Keratinocyte (primary cell): ENCODE measurements around the gene NTMT1. TPM values are rescaled to one million over a fixed set of nuclear protein-coding genes. Genes with fewer than 3 reads are reported as not detected.

Experiments used
- DNase-seq: peaks from one replicate; pipeline ENCODE4 v3.0.0-alpha.2; 2011; ENCODE audit warnings: low read depth, missing footprints, low spot score
- FAIRE-seq: peaks from 2 replicates; lab custom pipeline; 2011; peaks lifted over from hg19 to GRCh38; lab: Jason Lieb, UNC
- H2AFZ ChIP-seq: 2 replicates; pipeline ENCODE4 v1.6.0; 2012; ENCODE audit warnings: low read length, control low read depth, inconsistent platforms; ENCODE audit not compliant: control insufficient read depth
- H3K27ac ChIP-seq: 2 replicates; pipeline ENCODE4 v1.5.1; 2011; ENCODE audit warnings: low read length; ENCODE audit not compliant: control insufficient read depth, insufficient read depth
- H3K27me3 ChIP-seq: 3 replicates; pipeline ENCODE4 v1.6.0; 2011; ENCODE audit warnings: low read length; ENCODE audit not compliant: control insufficient read depth, insufficient read depth; ENCODE audit errors: extremely low read depth
- H3K36me3 ChIP-seq, 2 experiments: 2 replicates in 1 of 2; 3 replicates in 1 of 2; pipeline ENCODE4 v1.5.1; 2011; ENCODE audit warnings: low read length in 2 of 2, mild to moderate bottlenecking in 1 of 2; ENCODE audit not compliant: control insufficient read depth in 2 of 2, insufficient read depth in 2 of 2; ENCODE audit errors: extremely low read depth in 1 of 2
- H3K4me1 ChIP-seq: 3 replicates; pipeline ENCODE4 v1.5.1; 2011; ENCODE audit warnings: low read length; ENCODE audit not compliant: control insufficient read depth, insufficient read depth; ENCODE audit errors: extremely low read depth
- H3K4me2 ChIP-seq: 3 replicates; pipeline ENCODE4 v1.6.0; 2011; ENCODE audit warnings: low read depth, low read length; ENCODE audit not compliant: control insufficient read depth, insufficient read depth; ENCODE audit errors: extremely low read depth
- H3K4me3 ChIP-seq, 3 experiments: fragments of 200-600 bp in 1 of 3; sonication (generic) in 1 of 3; 2 replicates in 2 of 3; 3 replicates in 1 of 3; pipeline ENCODE4 v1.5.1; 2011 to 2016; ENCODE audit warnings: low read length in 3 of 3, mild to moderate bottlenecking in 3 of 3, control low read depth in 2 of 3, inconsistent platforms in 1 of 3, low read depth in 1 of 3, mixed read lengths in 1 of 3, mixed run types in 1 of 3, moderate library complexity in 1 of 3; ENCODE audit not compliant: control insufficient read depth in 2 of 3, insufficient read depth in 2 of 3; ENCODE audit errors: extremely low read depth in 1 of 3
- H3K79me2 ChIP-seq: 2 replicates; pipeline ENCODE4 v1.6.0; 2012; ENCODE audit warnings: low read length; ENCODE audit not compliant: control insufficient read depth, insufficient read depth
- H3K9ac ChIP-seq: 3 replicates; pipeline ENCODE4 v1.6.0; 2011; ENCODE audit warnings: low read length; ENCODE audit not compliant: control insufficient read depth, insufficient read depth; ENCODE audit errors: extremely low read depth
- H3K9me1 ChIP-seq: 3 replicates; pipeline ENCODE4 v1.6.0; 2011; ENCODE audit warnings: low read length; ENCODE audit not compliant: control insufficient read depth, insufficient read depth; ENCODE audit errors: extremely low read depth
- H3K9me3 ChIP-seq: 2 replicates; pipeline ENCODE4 v1.5.1; 2012; ENCODE audit warnings: low read depth, low read length; ENCODE audit not compliant: control insufficient read depth
- H4K20me1 ChIP-seq: 3 replicates; pipeline ENCODE4 v1.6.0; 2011; ENCODE audit warnings: low read length; ENCODE audit not compliant: control insufficient read depth, insufficient read depth; ENCODE audit errors: extremely low read depth
- EZH2 ChIP-seq: IDR thresholded peaks from one replicate; pipeline ENCODE4 v1.6.1; 2012; ENCODE audit warnings: inconsistent platforms, mild to moderate bottlenecking, low read length, moderate library complexity
- dilution Hi-C: fragments of 300-500 bp; cut with MboI; formaldehyde crosslinking; loops from one replicate; pipeline ENCODE4 v1.7.0; 2020; ENCODE audit warnings: low sequenced_read_pairs; ENCODE audit not compliant: extremely low pct_ligation_motif_present
- polyA plus RNA-seq, 5 experiments: library from polyadenylated mRNA; depleted of rRNA in 3 of 5; stranded (reverse) in 3 of 5; stranded (forward) in 1 of 5; unstranded in 1 of 5; fragments of >200 nt; gene quantifications; 1 replicate in 1 of 5; 2 replicates in 3 of 5; 3 replicates in 1 of 5; pipeline versions ENCODE4 v1.2.1 to v1.2.3, GENCODE V29; 2011 to 2012; ENCODE audit warnings: missing spikeins in 2 of 5, low read depth in 1 of 5, low replicate concordance in 1 of 5
- TF ChIP-seq, protein P1 (sequence below), 3 experiments: IDR thresholded peaks in 1 of 3; conservative IDR thresholded peaks in 1 of 3; optimal IDR thresholded peaks in 1 of 3; 2 replicates in 2 of 3; 3 replicates in 1 of 3; pipeline versions ENCODE3 to v1.5.1; 2011; ENCODE audit warnings: low read length in 3 of 3, mild to moderate bottlenecking in 3 of 3, moderate library complexity in 2 of 3, control low read depth in 1 of 3, inconsistent platforms in 1 of 3; ENCODE audit not compliant: insufficient read depth in 2 of 3; ENCODE audit errors: extremely low read depth in 1 of 3

Gene NTMT1
- polyA plus RNA-seq, 1 donor (not counting 4 experiments of a cell fraction or from before 2014, with no cell fraction given) = 50.2 TPM

DNA sequence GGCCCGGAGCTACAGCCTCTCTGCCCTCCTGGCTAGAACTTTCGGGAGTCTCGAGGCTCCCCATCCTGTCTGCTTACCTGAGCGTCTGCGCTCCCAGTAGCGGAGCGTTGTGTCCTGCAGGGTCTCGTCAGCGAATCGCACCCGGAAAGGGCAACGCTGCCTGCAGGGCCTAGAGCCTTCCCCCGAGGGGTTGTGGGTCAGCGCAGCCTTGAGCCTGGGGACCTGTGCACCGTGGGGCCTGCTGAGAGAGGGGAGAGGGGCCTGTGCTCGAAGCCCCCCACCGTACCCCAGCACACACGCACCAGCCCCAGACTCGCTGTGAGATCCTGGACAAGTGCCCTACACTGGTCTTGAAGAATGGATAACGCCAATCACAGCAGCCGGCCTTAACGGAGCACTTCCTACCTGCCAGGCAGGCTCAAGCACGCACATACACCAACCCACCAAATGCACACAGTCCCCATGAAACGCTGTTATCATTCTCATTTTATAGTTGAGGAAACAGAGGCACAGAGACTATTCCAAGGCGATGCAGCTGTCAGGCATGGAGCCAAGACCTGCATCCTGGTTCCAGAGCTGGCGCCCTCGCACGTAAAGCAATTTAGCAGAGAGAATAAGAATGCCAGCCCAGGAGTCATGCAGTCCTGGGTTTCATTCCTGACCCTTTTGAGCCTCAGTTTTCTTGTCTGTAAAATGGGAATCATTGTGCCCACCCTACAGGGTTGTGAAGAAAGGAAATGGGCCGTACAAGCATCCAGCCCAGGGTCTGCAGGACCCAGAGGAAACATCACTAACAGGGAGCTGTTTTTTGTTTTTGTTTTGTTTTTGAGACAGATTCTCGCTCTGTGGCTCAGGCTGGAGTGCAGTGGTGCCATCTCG is 10.3 kb upstream of the NTMT1 start:
- DNase-seq = no peak
- no peak overlapping the region for H3K9ac ChIP-seq
- no peaks in the 10 kb centered on the region for H4K20me1 ChIP-seq
- H3K9me1 ChIP-seq = no peaks in the 10 kb centered on the region
- H3K9me3 ChIP-seq = no peaks in the 10 kb centered on the region
- no peaks in the 10 kb centered on the region for H3K36me3 ChIP-seq
- peaks cover 17% of the 10 kb centered on the region for H3K4me1 ChIP-seq
- H3K4me3 ChIP-seq = no peak overlapping the region
- H3K79me2 ChIP-seq = no peaks in the 10 kb centered on the region
- H3K27ac ChIP-seq = no peak overlapping the region
- H3K27me3 ChIP-seq = peaks cover 3% of the 10 kb centered on the region
- no peak for FAIRE-seq
- TF ChIP-seq, protein P1, sequence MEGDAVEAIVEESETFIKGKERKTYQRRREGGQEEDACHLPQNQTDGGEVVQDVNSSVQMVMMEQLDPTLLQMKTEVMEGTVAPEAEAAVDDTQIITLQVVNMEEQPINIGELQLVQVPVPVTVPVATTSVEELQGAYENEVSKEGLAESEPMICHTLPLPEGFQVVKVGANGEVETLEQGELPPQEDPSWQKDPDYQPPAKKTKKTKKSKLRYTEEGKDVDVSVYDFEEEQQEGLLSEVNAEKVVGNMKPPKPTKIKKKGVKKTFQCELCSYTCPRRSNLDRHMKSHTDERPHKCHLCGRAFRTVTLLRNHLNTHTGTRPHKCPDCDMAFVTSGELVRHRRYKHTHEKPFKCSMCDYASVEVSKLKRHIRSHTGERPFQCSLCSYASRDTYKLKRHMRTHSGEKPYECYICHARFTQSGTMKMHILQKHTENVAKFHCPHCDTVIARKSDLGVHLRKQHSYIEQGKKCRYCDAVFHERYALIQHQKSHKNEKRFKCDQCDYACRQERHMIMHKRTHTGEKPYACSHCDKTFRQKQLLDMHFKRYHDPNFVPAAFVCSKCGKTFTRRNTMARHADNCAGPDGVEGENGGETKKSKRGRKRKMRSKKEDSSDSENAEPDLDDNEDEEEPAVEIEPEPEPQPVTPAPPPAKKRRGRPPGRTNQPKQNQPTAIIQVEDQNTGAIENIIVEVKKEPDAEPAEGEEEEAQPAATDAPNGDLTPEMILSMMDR (optimal IDR thresholded peaks at IDR 0.05 in 1 of 3, IDR thresholded peaks at IDR 0.05 in 1 of 3, conservative IDR thresholded peaks at IDR 0.05 in 1 of 3; ENCODE audit: extremely low read depth in 1 of 3, insufficient read depth in 2 of 3, low read length in 3 of 3) = no peak
- TF ChIP-seq EZH2 = no peak
- H3K4me2 ChIP-seq = no peak overlapping the region
- dilution Hi-C loops = loop anchor here (25.0 kb wide), 1 partner anchor 453 kb away; no protein-coding TSS in a partner anchor
- no peak overlapping the region for H2AFZ ChIP-seq

DNA sequence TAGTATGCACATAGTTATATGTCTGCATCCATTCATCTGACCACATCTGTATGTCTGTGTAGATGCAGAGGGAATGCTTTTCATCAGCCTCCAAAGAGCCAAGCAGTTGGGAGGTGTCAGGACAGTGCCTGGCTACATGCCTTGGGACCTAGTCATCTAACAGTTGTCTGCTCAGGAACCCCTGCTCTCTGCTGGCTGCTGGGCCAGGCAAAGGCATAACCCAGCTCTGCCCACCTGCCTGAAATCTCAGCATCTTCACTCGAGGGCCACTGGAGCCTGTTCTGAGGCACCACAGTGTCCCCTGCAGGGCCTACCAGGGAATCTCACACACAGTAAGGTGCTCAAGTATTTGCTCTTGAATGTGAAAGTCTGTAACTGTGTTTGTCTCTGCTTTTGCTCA is 8.8 kb upstream of the NTMT1 start:
- Histone ChIP-seq H3K4me3 (no peak overlapping the region), H3K79me2 (no peaks in the 10 kb centered on the region), H3K9me3 (no peaks in the 10 kb centered on the region), H3K4me1 (peaks cover 9% of the 10 kb centered on the region), H3K9me1 (no peaks in the 10 kb centered on the region), H4K20me1 (no peaks in the 10 kb centered on the region), H2AFZ (no peak overlapping the region), H3K27me3 (peaks cover 3% of the 10 kb centered on the region), H3K27ac (no peak overlapping the region), H3K36me3 (no peaks in the 10 kb centered on the region), H3K9ac (no peak overlapping the region), H3K4me2 (no peak overlapping the region)
- FAIRE-seq = peak; percentile 98
- peak; percentile 54 for DNase-seq
- no peak for TF ChIP-seq EZH2
- TF ChIP-seq, protein P1 (optimal IDR thresholded peaks at IDR 0.05 in 1 of 3, IDR thresholded peaks at IDR 0.05 in 1 of 3, conservative IDR thresholded peaks at IDR 0.05 in 1 of 3; ENCODE audit: extremely low read depth in 1 of 3, insufficient read depth in 2 of 3, low read length in 3 of 3) = peak in 2 of 3 experiments; percentile 83 to 84
- dilution Hi-C loops = loop anchor here (25.0 kb wide), 1 partner anchor 455 kb away; no protein-coding TSS in a partner anchor
